ENCODE data around the gene ROBO2.

ROBO2 gene

GRCh38 chr3:77414881-77415280, 375.0 kb downstream of the ROBO2 start:
- no peak for DNase-seq (ENCODE audit: low read depth)
- no peak overlapping the region for H3K4me3 ChIP-seq (ENCODE audit: low read length)
- TF ChIP-seq CTCF (IDR thresholded peaks at IDR 0.05; ENCODE audit: insufficient read depth, low read depth, low read length, missing control alignments): no peak

- DNase-seq (ENCODE audit: low read depth): no peak
- no peak for TF ChIP-seq CTCF (IDR thresholded peaks at IDR 0.05; ENCODE audit: insufficient read depth, low read depth, low read length, missing control alignments)
- H3K4me3 ChIP-seq (ENCODE audit: low read length): no peak overlapping the region
Observed at GRCh38 chr3:77420336-77420735, 380.4 kb downstream of the ROBO2 start.

- no peak for DNase-seq (ENCODE audit: low read depth)
- TF ChIP-seq CTCF (IDR thresholded peaks at IDR 0.05; ENCODE audit: insufficient read depth, low read depth, low read length, missing control alignments): no peak
- H3K4me3 ChIP-seq (ENCODE audit: low read length): no peak overlapping the region
Observed at GRCh38 chr3:77421916-77422315, 382.0 kb downstream of the ROBO2 start.

- DNase-seq (ENCODE audit: low read depth): no peak
Observed at GRCh38 chr3:77426531-77426930, 386.6 kb downstream of the ROBO2 start.

GRCh38 chr3:77427528-77427927, 387.6 kb downstream of the ROBO2 start:
- TF ChIP-seq CTCF (IDR thresholded peaks at IDR 0.05; ENCODE audit: insufficient read depth, low read depth, low read length, missing control alignments): no peak
- DNase-seq (ENCODE audit: low read depth): peak; percentile 34
- H3K4me3 ChIP-seq (ENCODE audit: low read length): no peak overlapping the region

More at GRCh38 chr3:77426531-77426930, 386.6 kb downstream of the ROBO2 start:
- H3K4me3 ChIP-seq (ENCODE audit: low read length): no peak overlapping the region
- no peak for TF ChIP-seq CTCF (IDR thresholded peaks at IDR 0.05; ENCODE audit: insufficient read depth, low read depth, low read length, missing control alignments)

GRCh38 chr3:77436908-77437307, 397.0 kb downstream of the ROBO2 start:
- no peak for DNase-seq (ENCODE audit: low read depth)
- no peak overlapping the region for H3K4me3 ChIP-seq (ENCODE audit: low read length)
- TF ChIP-seq CTCF (IDR thresholded peaks at IDR 0.05; ENCODE audit: insufficient read depth, low read depth, low read length, missing control alignments): no peak

- DNase-seq (ENCODE audit: low read depth): no peak
- H3K4me3 ChIP-seq (ENCODE audit: low read length): no peak overlapping the region
- no peak for TF ChIP-seq CTCF (IDR thresholded peaks at IDR 0.05; ENCODE audit: insufficient read depth, low read depth, low read length, missing control alignments)
Observed at GRCh38 chr3:77446084-77446483, 406.2 kb downstream of the ROBO2 start.
